ENCODE measurements around the gene NPAS3.

Gene NPAS3

DNA sequence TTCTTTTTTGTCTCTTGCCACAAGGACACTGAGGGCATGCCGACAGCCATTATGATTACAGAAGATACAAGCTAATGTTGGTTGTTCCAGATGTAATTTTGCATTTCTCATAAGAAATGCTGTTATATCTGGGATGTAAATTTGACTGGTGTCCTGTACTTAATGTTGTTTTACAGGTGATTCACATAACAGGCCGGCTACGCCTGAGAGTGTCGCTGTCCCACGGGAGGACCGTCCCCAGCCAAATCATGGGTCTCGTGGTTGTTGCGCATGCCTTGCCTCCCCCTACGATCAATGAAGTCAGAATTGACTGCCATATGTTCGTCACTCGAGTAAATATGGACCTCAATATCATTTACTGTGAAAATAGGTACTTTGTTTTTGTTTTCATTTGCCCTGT, 835.5 kb downstream of the NPAS3 start:
- DNase-seq (ENCODE audit: low read depth), result no peak
- no peak overlapping the region for H3K4me3 ChIP-seq (ENCODE audit: low read depth, low read length)
- TF ChIP-seq, protein P1, sequence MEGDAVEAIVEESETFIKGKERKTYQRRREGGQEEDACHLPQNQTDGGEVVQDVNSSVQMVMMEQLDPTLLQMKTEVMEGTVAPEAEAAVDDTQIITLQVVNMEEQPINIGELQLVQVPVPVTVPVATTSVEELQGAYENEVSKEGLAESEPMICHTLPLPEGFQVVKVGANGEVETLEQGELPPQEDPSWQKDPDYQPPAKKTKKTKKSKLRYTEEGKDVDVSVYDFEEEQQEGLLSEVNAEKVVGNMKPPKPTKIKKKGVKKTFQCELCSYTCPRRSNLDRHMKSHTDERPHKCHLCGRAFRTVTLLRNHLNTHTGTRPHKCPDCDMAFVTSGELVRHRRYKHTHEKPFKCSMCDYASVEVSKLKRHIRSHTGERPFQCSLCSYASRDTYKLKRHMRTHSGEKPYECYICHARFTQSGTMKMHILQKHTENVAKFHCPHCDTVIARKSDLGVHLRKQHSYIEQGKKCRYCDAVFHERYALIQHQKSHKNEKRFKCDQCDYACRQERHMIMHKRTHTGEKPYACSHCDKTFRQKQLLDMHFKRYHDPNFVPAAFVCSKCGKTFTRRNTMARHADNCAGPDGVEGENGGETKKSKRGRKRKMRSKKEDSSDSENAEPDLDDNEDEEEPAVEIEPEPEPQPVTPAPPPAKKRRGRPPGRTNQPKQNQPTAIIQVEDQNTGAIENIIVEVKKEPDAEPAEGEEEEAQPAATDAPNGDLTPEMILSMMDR (IDR thresholded peaks at IDR 0.05; ENCODE audit: insufficient read depth, low read depth, low read length, missing control alignments), result no peak

DNA sequence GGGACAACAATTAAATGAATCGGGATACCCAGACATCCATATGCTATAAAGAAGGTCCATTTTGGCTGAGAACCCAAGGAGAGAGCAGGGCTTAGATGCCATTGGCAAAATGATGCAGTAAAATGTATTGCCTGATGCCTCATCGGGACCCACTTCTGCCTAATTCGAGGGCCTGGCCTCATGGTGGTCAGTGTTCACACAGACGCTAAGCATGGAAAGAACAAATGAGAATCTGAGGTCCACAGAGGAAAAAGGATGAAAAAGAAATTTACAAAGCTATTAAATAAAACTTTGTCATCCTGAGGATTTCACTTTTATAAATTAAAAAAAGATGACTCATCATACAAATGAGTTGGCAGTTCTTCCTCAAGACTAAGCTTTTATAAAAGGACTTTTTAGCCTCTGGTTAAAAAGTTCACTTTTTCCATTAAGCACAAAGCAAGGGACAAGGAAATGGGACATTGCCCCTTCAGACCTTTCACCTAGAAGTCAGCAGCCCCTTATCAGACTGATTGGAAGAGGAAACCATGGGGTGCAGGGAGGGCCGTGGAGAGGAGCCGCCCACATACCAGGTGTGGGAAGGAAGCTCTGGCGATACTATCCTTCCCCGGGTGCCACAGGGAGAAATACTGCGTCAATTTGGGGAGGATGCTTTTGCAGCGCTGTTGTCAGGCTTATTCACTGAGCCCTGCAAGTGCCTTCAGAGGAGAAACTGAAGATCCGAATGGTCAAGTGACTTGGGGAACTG, 836.2 kb downstream of the NPAS3 start:
- TF ChIP-seq, protein P1 (IDR thresholded peaks at IDR 0.05; ENCODE audit: insufficient read depth, low read depth, low read length, missing control alignments), result no peak
- H3K4me3 ChIP-seq (ENCODE audit: low read depth, low read length), result no peak overlapping the region
- no peak for DNase-seq (ENCODE audit: low read depth)

DNA sequence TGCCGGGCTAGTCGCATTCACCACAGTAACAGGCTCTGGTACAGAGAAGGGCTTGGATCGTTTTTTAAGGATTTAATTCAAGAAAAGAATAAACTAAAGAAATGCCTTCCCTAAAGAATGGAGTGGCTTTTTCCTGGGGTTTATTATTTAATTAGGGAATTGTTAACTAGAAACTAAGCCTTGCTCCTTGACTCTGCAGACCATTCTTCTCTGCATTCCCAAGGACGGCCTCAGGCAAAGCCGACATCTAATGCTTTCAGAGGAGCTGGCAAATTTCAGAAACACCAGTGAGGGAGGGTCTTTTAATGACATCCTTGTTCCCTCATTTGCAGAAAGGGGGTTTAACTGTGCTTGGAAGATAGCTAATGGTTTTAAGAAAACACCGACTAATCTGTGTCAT, 838.2 kb downstream of the NPAS3 start:
- TF ChIP-seq, protein P1 (IDR thresholded peaks at IDR 0.05; ENCODE audit: insufficient read depth, low read depth, low read length, missing control alignments), result no peak
- no peak for DNase-seq (ENCODE audit: low read depth)
- H3K4me3 ChIP-seq (ENCODE audit: low read depth, low read length), result no peak overlapping the region

DNA sequence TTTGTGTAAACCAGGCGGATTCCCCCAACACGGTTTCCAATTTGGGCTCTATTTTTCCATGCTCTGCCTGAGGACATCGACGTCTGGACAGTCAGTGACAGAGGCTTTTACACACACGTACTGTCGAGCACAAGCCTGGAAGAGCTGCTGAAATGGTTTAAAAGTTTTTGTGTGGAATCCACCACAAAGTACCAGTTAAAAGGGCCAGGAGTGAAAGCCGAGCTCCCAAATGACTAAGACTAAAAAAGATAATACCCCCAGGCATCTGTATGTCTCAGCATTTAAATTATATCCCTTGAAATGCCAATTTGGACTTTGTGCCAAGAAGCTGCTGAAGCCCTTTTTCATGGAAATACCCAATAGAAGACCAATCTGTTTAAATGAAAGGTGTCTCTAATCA, 839.0 kb downstream of the NPAS3 start:
- TF ChIP-seq, protein P1 (IDR thresholded peaks at IDR 0.05; ENCODE audit: insufficient read depth, low read depth, low read length, missing control alignments), result no peak
- DNase-seq (ENCODE audit: low read depth), result no peak
- no peak overlapping the region for H3K4me3 ChIP-seq (ENCODE audit: low read depth, low read length)

DNA sequence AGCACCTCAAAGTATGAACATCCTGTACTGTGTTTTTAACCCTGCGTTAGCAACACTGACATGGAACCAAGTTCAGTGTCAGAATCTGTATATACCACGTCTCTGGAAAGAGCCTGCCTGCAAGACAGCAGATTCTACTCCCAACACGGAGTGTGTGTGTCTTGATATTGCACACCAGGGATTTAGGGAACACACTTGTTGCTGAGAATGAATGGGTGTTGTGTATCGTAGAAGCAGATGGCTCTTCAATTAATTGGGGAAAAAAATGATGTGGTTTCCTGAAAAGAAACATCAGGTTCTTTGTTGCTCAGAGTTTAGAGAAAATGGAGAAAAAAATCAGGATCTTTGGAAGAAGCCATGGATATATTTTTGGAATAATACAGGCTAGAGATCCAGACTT, 841.4 kb downstream of the NPAS3 start:
- DNase-seq (ENCODE audit: low read depth), result no peak
- no peak overlapping the region for H3K4me3 ChIP-seq (ENCODE audit: low read depth, low read length)
- TF ChIP-seq, protein P1 (IDR thresholded peaks at IDR 0.05; ENCODE audit: insufficient read depth, low read depth, low read length, missing control alignments), result no peak

DNA sequence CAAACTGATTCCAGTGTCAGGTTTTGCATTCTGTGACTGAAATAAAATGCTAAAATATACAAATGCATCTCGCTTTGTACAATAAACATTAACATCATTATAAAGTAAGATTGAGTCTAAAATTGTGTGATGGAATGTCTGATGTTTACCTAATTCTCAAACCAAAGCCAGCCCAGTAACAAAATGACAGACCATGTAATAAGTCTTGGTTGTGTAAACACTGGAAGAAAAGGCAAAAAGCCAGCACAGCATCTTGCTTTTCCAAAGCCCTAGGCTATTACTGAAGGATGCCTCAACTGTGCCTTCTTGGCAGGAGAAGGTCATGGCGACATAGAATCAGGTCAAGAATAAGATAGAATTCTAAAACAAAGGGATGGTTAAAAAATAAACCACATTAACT, 842.6 kb downstream of the NPAS3 start:
- DNase-seq (ENCODE audit: low read depth), result no peak
- no peak overlapping the region for H3K4me3 ChIP-seq (ENCODE audit: low read depth, low read length)
- TF ChIP-seq, protein P1 (IDR thresholded peaks at IDR 0.05; ENCODE audit: insufficient read depth, low read depth, low read length, missing control alignments), result no peak

DNA sequence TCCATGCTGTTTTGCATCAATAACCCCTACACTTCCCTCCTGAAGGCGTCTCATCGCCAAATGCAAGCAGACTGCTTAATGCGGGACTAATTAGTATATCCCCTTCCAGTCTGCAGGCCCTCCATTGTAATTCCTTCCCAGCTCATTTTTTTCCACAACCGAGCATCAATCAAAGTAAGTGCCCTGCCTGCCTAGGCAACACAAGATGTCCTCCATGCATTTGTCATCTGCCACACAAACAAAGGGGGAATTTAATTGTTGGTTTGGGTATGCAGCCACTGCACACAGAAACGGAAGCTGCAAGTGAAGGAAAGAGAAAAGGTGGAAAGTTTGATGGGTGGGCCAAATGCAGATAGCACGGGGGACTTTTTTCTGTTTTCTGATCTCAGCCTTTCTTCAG, 844.2 kb downstream of the NPAS3 start:
- no peak overlapping the region for H3K4me3 ChIP-seq (ENCODE audit: low read depth, low read length)
- no peak for DNase-seq (ENCODE audit: low read depth)
- TF ChIP-seq, protein P1 (IDR thresholded peaks at IDR 0.05; ENCODE audit: insufficient read depth, low read depth, low read length, missing control alignments), result no peak
